GM18508 (cell line): ENCODE data around the gene ZNF227.
"Not testable (repeated sequence)": the region's sequence is repeated elsewhere in the genome, so short reads cannot be mapped to it uniquely, and the experiment has no call there.

ENCODE experiments used
- ATAC-seq: cut with Tn5 transposase; IDR thresholded peaks from one replicate; pipeline ENCODE4 v1.9.1; 2021; ENCODE audit warnings: moderate number of reproducible peaks; ENCODE audit not compliant: insufficient read depth, unreplicated experiment

ZNF227 gene

GRCh38 chr19:44232867-44233266 lies 20.5 kb downstream of the ZNF227 start:
- no peak for ATAC-seq

GRCh38 chr19:44236384-44236783 lies 24.1 kb downstream of the ZNF227 start:
- ATAC-seq, result no peak

- ATAC-seq, result not testable (repeated sequence)
Observed at GRCh38 chr19:44252332-44252731, 40.0 kb downstream of the ZNF227 start.

GRCh38 chr19:44253392-44253791 lies 41.1 kb downstream of the ZNF227 start:
- not testable (repeated sequence) for ATAC-seq

- ATAC-seq, result no peak
Observed at GRCh38 chr19:44254496-44254895, 42.2 kb downstream of the ZNF227 start.

GRCh38 chr19:44255705-44256411 lies 43.5 kb downstream of the ZNF227 start:
- ATAC-seq, result no peak

- ATAC-seq, result no peak
Observed at GRCh38 chr19:44258136-44258535, 45.8 kb downstream of the ZNF227 start.

- no peak for ATAC-seq
Observed at GRCh38 chr19:44258835-44259413, 46.6 kb downstream of the ZNF227 start.

- ATAC-seq, result no peak
Observed at GRCh38 chr19:44260343-44260681, 48.0 kb downstream of the ZNF227 start.

- no peak for ATAC-seq
Observed at GRCh38 chr19:44260695-44261446, 48.5 kb downstream of the ZNF227 start.

- no peak for ATAC-seq
Observed at GRCh38 chr19:44277331-44277730, 65.0 kb downstream of the ZNF227 start.

GRCh38 chr19:44278181-44278690 lies 65.9 kb downstream of the ZNF227 start:
- no peak for ATAC-seq

GRCh38 chr19:44280916-44281315 lies 68.6 kb downstream of the ZNF227 start:
- no peak for ATAC-seq

GRCh38 chr19:44282846-44283245 lies 70.5 kb downstream of the ZNF227 start:
- no peak for ATAC-seq

- ATAC-seq, result no peak
Observed at GRCh38 chr19:44284968-44285367, 72.6 kb downstream of the ZNF227 start.
